ENCODE measurements around the gene DYNLT1.

Gene DYNLT1

DNA sequence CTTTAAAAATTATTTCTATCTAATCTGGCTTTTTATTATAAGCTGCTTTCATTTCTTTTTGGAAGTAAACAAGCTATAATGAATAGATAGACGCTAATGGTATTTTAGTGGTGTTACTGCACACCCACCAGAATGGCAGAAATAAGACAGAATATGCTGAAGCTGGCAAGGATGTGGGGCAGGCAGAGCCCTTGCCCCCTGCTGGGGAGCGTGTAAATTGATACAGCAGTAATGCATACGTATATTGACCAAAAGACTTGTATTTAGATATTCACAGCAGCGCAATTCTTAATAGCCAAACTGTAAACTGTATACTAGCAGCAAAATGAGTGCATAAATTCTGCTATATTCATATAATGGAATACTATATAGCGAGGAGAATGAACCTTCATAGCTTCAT, 49.3 kb downstream of the DYNLT1 start:
- Histone ChIP-seq H3K27ac (replicated peaks) (no peak overlapping the region), H3K27me3 (ENCODE audit: insufficient read depth, poor library complexity, severe bottlenecking) (no peaks in the 10 kb centered on the region), H3K4me3 (replicated peaks; ENCODE audit: insufficient read depth, low read length) (no peak overlapping the region)
- no peak for DNase-seq (ENCODE audit: low read depth in 1 of 2, low spot score in 1 of 2)
- TF ChIP-seq, protein P1, sequence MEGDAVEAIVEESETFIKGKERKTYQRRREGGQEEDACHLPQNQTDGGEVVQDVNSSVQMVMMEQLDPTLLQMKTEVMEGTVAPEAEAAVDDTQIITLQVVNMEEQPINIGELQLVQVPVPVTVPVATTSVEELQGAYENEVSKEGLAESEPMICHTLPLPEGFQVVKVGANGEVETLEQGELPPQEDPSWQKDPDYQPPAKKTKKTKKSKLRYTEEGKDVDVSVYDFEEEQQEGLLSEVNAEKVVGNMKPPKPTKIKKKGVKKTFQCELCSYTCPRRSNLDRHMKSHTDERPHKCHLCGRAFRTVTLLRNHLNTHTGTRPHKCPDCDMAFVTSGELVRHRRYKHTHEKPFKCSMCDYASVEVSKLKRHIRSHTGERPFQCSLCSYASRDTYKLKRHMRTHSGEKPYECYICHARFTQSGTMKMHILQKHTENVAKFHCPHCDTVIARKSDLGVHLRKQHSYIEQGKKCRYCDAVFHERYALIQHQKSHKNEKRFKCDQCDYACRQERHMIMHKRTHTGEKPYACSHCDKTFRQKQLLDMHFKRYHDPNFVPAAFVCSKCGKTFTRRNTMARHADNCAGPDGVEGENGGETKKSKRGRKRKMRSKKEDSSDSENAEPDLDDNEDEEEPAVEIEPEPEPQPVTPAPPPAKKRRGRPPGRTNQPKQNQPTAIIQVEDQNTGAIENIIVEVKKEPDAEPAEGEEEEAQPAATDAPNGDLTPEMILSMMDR (IDR thresholded peaks at IDR 0.05; ENCODE audit: insufficient read depth, low read length), result peak; percentile 8
- no peak for TF ChIP-seq GABPA (IDR thresholded peaks at IDR 0.05; ENCODE audit: low read depth)

DNA sequence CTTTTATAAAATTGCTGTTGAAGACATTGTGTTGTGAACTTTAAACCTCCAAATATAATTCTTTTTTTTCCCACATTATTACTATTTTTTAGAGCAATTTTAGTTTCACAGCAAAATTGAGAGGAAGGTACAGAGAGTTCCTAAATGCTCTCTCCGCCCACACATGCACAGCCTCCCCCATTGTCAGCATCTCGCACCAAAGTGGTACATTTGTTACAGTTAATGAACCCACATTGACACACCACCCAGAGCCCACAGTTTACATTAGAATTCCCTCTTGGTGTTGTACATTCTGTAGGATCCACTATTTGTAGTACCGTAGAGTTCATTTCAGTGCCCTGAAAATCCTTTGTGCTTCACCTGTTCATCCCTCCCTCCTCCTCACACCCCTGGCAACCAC, 50.9 kb downstream of the DYNLT1 start:
- Histone ChIP-seq H3K27me3 (ENCODE audit: insufficient read depth, poor library complexity, severe bottlenecking) (no peaks in the 10 kb centered on the region), H3K27ac (replicated peaks) (no peak overlapping the region), H3K4me3 (replicated peaks; ENCODE audit: insufficient read depth, low read length) (no peak overlapping the region)
- no peak for DNase-seq (ENCODE audit: low read depth in 1 of 2, low spot score in 1 of 2)
- no peak for TF ChIP-seq SPI1 (IDR thresholded peaks at IDR 0.05; ENCODE audit: borderline replicate concordance, low read depth)
- TF ChIP-seq, protein P2, sequence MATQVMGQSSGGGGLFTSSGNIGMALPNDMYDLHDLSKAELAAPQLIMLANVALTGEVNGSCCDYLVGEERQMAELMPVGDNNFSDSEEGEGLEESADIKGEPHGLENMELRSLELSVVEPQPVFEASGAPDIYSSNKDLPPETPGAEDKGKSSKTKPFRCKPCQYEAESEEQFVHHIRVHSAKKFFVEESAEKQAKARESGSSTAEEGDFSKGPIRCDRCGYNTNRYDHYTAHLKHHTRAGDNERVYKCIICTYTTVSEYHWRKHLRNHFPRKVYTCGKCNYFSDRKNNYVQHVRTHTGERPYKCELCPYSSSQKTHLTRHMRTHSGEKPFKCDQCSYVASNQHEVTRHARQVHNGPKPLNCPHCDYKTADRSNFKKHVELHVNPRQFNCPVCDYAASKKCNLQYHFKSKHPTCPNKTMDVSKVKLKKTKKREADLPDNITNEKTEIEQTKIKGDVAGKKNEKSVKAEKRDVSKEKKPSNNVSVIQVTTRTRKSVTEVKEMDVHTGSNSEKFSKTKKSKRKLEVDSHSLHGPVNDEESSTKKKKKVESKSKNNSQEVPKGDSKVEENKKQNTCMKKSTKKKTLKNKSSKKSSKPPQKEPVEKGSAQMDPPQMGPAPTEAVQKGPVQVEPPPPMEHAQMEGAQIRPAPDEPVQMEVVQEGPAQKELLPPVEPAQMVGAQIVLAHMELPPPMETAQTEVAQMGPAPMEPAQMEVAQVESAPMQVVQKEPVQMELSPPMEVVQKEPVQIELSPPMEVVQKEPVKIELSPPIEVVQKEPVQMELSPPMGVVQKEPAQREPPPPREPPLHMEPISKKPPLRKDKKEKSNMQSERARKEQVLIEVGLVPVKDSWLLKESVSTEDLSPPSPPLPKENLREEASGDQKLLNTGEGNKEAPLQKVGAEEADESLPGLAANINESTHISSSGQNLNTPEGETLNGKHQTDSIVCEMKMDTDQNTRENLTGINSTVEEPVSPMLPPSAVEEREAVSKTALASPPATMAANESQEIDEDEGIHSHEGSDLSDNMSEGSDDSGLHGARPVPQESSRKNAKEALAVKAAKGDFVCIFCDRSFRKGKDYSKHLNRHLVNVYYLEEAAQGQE (IDR thresholded peaks at IDR 0.05; ENCODE audit: insufficient replicate concordance, low read depth), result no peak
- TF ChIP-seq GABPA (IDR thresholded peaks at IDR 0.05; ENCODE audit: low read depth), result no peak
- TF ChIP-seq, protein P1 (IDR thresholded peaks at IDR 0.05; ENCODE audit: insufficient read depth, low read length), result no peak
- no peak for TF ChIP-seq POLR2AphosphoS5 (IDR thresholded peaks at IDR 0.05; ENCODE audit: low read depth)

DNA sequence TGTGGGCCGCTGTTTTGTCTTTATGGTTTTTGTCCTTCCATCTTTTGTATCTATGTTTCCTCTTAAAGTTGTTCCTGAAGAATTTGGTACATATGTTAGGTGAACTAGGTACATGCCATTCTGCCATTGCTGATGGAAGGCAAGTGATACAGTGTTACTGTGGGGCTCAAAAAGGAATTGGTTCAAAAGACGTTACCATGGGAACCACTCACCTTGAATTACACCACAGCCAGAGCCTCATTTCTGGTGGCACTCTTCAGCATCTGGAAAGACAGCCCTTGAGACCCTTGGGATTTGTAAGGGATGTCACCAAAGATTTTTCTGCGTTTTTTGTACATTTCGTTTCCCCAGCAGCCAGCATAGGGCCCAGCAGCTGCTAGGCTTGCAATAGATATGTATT, 52.7 kb downstream of the DYNLT1 start:
- H3K27ac ChIP-seq (replicated peaks), result no peak overlapping the region
- DNase-seq (ENCODE audit: low read depth in 1 of 2, low spot score in 1 of 2), result no peak
- H3K4me3 ChIP-seq (replicated peaks; ENCODE audit: insufficient read depth, low read length), result no peak overlapping the region
- no peaks in the 10 kb centered on the region for H3K27me3 ChIP-seq (ENCODE audit: insufficient read depth, poor library complexity, severe bottlenecking)
- no peak for TF ChIP-seq SPI1 (IDR thresholded peaks at IDR 0.05; ENCODE audit: borderline replicate concordance, low read depth)
- no peak for TF ChIP-seq POLR2AphosphoS5 (IDR thresholded peaks at IDR 0.05; ENCODE audit: low read depth)
- TF ChIP-seq, protein P2 (IDR thresholded peaks at IDR 0.05; ENCODE audit: insufficient replicate concordance, low read depth), result no peak
- no peak for TF ChIP-seq GABPA (IDR thresholded peaks at IDR 0.05; ENCODE audit: low read depth)
- TF ChIP-seq, protein P1 (IDR thresholded peaks at IDR 0.05; ENCODE audit: insufficient read depth, low read length), result no peak

DNA sequence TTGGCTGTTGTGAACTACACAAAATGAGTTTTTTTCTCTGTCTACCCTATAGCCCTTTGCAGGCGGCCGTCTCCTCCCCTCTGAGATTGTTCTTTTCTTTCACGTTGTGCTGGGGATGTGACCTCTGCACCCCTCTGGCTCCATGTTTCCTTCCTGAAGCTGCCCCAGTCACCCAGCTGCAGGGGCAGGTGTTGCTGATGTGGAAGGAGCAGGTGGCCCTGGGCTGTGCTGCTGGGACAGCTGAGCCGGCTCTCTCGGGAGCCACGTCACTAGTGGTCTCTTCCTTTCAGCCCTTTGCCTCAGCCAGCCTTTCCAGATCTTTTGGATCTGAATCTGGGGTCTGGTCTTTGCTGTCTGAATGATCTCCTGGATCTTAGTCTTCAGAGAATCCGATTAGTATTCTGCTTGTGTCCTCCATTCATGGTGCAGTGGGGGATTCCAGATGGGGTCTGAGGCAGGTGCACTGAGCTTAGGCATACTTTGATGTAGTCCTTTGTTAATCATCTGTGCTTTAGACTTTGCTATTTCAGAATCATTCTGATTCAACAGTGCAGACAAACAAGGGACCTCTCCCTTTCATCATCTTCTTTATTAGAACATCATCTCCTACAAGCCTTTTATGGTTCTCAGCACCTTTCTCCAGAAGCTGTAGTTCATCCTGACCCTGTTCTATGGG, 53.3 kb downstream of the DYNLT1 start:
- Histone ChIP-seq H3K27me3 (ENCODE audit: insufficient read depth, poor library complexity, severe bottlenecking) (no peaks in the 10 kb centered on the region), H3K27ac (replicated peaks) (no peak overlapping the region), H3K4me3 (replicated peaks; ENCODE audit: insufficient read depth, low read length) (no peak overlapping the region)
- DNase-seq (ENCODE audit: low read depth in 1 of 2, low spot score in 1 of 2), result no peak
- TF ChIP-seq GABPA (IDR thresholded peaks at IDR 0.05; ENCODE audit: low read depth) (no peak), SPI1 (IDR thresholded peaks at IDR 0.05; ENCODE audit: borderline replicate concordance, low read depth) (no peak), POLR2AphosphoS5 (IDR thresholded peaks at IDR 0.05; ENCODE audit: low read depth) (no peak)
- TF ChIP-seq, protein P2 (IDR thresholded peaks at IDR 0.05; ENCODE audit: insufficient replicate concordance, low read depth), result no peak
- TF ChIP-seq, protein P1 (IDR thresholded peaks at IDR 0.05; ENCODE audit: insufficient read depth, low read length), result no peak
